B cell (primary cell): ENCODE data around the gene RALY. TPM values are rescaled to one million over a fixed set of nuclear protein-coding genes. Genes with fewer than 3 reads are reported as not detected.

Source experiments
- ATAC-seq: fragments of 200-7000 bp; cut with Tn5 transposase; one replicate; pipeline ENCODE4 v1.10.0; 2021; ENCODE audit warnings: low read depth, mild to moderate bottlenecking, moderate number of reproducible peaks, moderate library complexity
- CTCF ChIA-PET: fragments of 350-600 bp; sonication (Branson Sonifier 250); formaldehyde crosslinking; loops from one replicate; lab custom pipeline; 2021; ENCODE audit warnings: antibody characterized with exemption, inconsistent platforms; lab: Charles Lee
- POLR2A ChIA-PET: fragments of 350-600 bp; sonication (Branson Sonifier 250); formaldehyde crosslinking; loops from one replicate; lab custom pipeline; 2021; ENCODE audit warnings: antibody characterized with exemption; lab: Charles Lee
- DNase-seq: peaks from one replicate; pipeline ENCODE4 v3.0.0; 2013
- H2AFZ ChIP-seq: 2 replicates; pipeline ENCODE4 v1.6.1; 2012; ENCODE audit warnings: mild to moderate bottlenecking, low read depth, low read length; ENCODE audit not compliant: insufficient read depth, poor library complexity, severe bottlenecking
- H3K27ac ChIP-seq, 2 donors: 1 replicate in 1 of 2; 2 replicates in 1 of 2; pipeline ENCODE4 v1.5.1; 2012 to 2013; ENCODE audit warnings: low read length in 2 of 2, mild to moderate bottlenecking in 2 of 2, moderate library complexity in 1 of 2
- H3K27me3 ChIP-seq, 4 experiments: fragments of 200-600 bp in 1 of 4; sonication (generic) in 1 of 4; replicated peaks in 1 of 4; 1 replicate in 2 of 4; 2 replicates in 2 of 4; pipeline versions ENCODE4 v1.6.1 to v1.7.0; 2013 to 2016; ENCODE audit warnings: low read length in 3 of 4, mild to moderate bottlenecking in 2 of 4, mixed read lengths in 1 of 4, moderate library complexity in 1 of 4; ENCODE audit not compliant: insufficient read depth in 4 of 4, control insufficient read depth in 3 of 4; ENCODE audit errors: control extremely low read depth in 1 of 4
- H3K36me3 ChIP-seq, 2 experiments: replicated peaks in 1 of 2; 1 replicate in 1 of 2; 2 replicates in 1 of 2; pipeline versions ENCODE4 v1.6.1 to v1.7.1; 2013; ENCODE audit warnings: low read length in 1 of 2; ENCODE audit not compliant: insufficient read depth in 2 of 2, control insufficient read depth in 1 of 2; ENCODE audit errors: control extremely low read depth in 1 of 2, extremely low read depth in 1 of 2
- H3K4me1 ChIP-seq, 2 donors: fragments of 200-600 bp in 1 of 2; sonication (generic) in 1 of 2; 1 replicate in 1 of 2; 2 replicates in 1 of 2; pipeline versions ENCODE4 v1.5.1 to v1.6.1; 2013 to 2017; ENCODE audit warnings: low read length in 2 of 2; ENCODE audit not compliant: control insufficient read depth in 2 of 2, insufficient read depth in 2 of 2
- H3K4me2 ChIP-seq: replicated peaks from 2 replicates; pipeline ENCODE3; 2012; ENCODE audit warnings: mild to moderate bottlenecking, low read depth, low read length; ENCODE audit not compliant: poor library complexity, severe bottlenecking
- H3K4me3 ChIP-seq, 5 experiments: fragments of 200-600 bp in 1 of 5; sonication (generic) in 1 of 5; 1 replicate in 3 of 5; 2 replicates in 2 of 5; pipeline versions ENCODE4 v1.5.1 to v1.7.0; 2011 to 2016; ENCODE audit warnings: low read length in 4 of 5, mild to moderate bottlenecking in 4 of 5, low read depth in 2 of 5, control low read depth in 1 of 5, moderate library complexity in 1 of 5; ENCODE audit not compliant: insufficient read depth in 1 of 5; ENCODE audit errors: control extremely low read depth in 1 of 5, extremely low read depth in 1 of 5
- H3K79me2 ChIP-seq: fragments of 200-600 bp; sonication (generic); one replicate; pipeline ENCODE4 v1.6.0; 2016; ENCODE audit warnings: low read length; ENCODE audit not compliant: control insufficient read depth, insufficient read depth
- H3K9ac ChIP-seq: fragments of 200-600 bp; sonication (generic); 2 replicates; pipeline ENCODE4 v1.6.1; 2017; ENCODE audit warnings: mild to moderate bottlenecking, low read length, moderate library complexity
- H3K9me3 ChIP-seq, 3 donors: one replicate each; pipeline versions ENCODE4 v1.6.1 to v1.7.1; 2013; ENCODE audit warnings: low read length in 2 of 3; ENCODE audit not compliant: control insufficient read depth in 2 of 3, insufficient read depth in 1 of 3; ENCODE audit errors: control extremely low read depth in 1 of 3
- H4K20me1 ChIP-seq: 2 replicates; pipeline ENCODE4 v1.6.0; 2012; ENCODE audit warnings: mild to moderate bottlenecking, low read length; ENCODE audit not compliant: insufficient read depth, control insufficient read depth, poor library complexity, severe bottlenecking
- H3K27ac Mint-ChIP-seq: one replicate; pipeline ENCODE4 v1.8.0; 2021; ENCODE audit warnings: mixed read lengths
- H3K27me3 Mint-ChIP-seq: one replicate; pipeline ENCODE4 v1.8.0; 2021; ENCODE audit warnings: mixed read lengths
- H3K4me1 Mint-ChIP-seq: one replicate; pipeline ENCODE4 v1.8.0; 2021; ENCODE audit warnings: mixed read lengths
- H3K4me3 Mint-ChIP-seq: one replicate; pipeline ENCODE4 v1.8.0; 2021; ENCODE audit warnings: mixed read lengths
- H3K9me3 Mint-ChIP-seq: one replicate; pipeline ENCODE4 v1.8.0; 2022; ENCODE audit warnings: mixed read lengths; ENCODE audit not compliant: insufficient read depth
- EZH2 ChIP-seq: IDR thresholded peaks from 2 replicates; pipeline ENCODE4 v1.6.1; 2012; ENCODE audit warnings: borderline replicate concordance, low read depth, mild to moderate bottlenecking, moderate library complexity, low read length; ENCODE audit not compliant: insufficient read depth, poor library complexity, severe bottlenecking
- WGBS: methylation state at CpG from one replicate; pipeline ENCODE4 v1.1.5; 2013; ENCODE audit warnings: missing lambda C conversion rate; ENCODE audit not compliant: insufficient coverage; 5-methylcytosine and 5-hydroxymethylcytosine counted together
- intact Hi-C: fragments of 100-400 bp; cut with micrococcal nuclease; formaldehyde crosslinking; loops from one replicate; pipeline ENCODE4 v1.10.0; 2022
- polyA plus RNA-seq: library from polyadenylated mRNA; depleted of rRNA; stranded (reverse); fragments of >200 nt; gene quantifications from 2 replicates; pipeline ENCODE4 v1.2.3, GENCODE V29; 2012
- total RNA-seq, 2 donors: library from RNA; stranded (reverse); fragments of 120-200 nt in 1 of 2; gene quantifications; 1 replicate in 1 of 2; 2 replicates in 1 of 2; pipeline versions ENCODE4 v1.2.3 to v1.2.4, GENCODE V29; 2013 to 2022
- TF ChIP-seq, protein P1 (sequence below): fragments of 200-600 bp; IDR thresholded peaks from one replicate; pipeline ENCODE4 v1.8.0; 2022; ENCODE audit warnings: antibody characterized with exemption, mild to moderate bottlenecking

RALY gene
- total and polyA plus RNA-seq, 2 donors (not counting 1 experiment from before 2014, with no cell fraction given) = 89.8 to 94.4 TPM

DNA sequence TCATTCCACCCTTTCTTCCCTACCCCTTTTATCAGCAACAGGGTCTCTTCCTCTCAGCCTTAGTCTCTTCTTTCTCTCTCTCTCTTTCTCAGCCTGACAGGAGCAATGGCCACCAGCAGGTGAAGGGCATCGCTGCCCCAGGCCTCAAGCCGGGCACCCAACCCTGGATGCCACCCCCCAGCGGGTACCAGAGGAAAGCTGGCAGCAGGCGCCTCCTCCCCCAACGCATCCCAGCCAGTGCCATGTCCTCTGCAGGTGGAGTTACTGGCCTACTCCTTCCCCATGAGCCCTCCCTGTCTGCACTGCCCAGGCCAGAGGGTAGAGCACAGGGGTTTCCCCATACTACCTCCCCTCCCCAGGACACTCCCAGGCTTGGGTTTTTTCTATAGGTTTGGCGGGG, 86.1 kb downstream of the RALY start:
- Histone ChIP-seq H3K36me3 (peaks cover 2 to 88% of the 10 kb centered on the region in 2 experiments), H3K27me3 (no peaks in the 10 kb centered on the region), H3K27ac (no peak overlapping the region), H3K79me2 (peaks cover 12% of the 10 kb centered on the region), H3K4me1 (peaks cover 3 to 5% of the 10 kb centered on the region in 2 donors), H4K20me1 (peaks cover 54% of the 10 kb centered on the region), H3K4me3 (no peak overlapping the region), H2AFZ (no peak overlapping the region), H3K4me2 (no peak overlapping the region), H3K9ac (no peak overlapping the region), H3K9me3 (no peaks in the 10 kb centered on the region)
- CTCF ChIA-PET = interaction anchor here (1.7 kb wide), 1 partner anchor 10 kb away, joined by 5 read pairs; no protein-coding TSS in a partner anchor
- ATAC-seq = no peak
- POLR2A ChIA-PET = no interaction called here
- WGBS = 98% methylated on average over 6 of the region's 6 CpGs
- DNase-seq = no peak
- H3K4me3 Mint-ChIP-seq = no peak overlapping the region
- no peaks in the 10 kb centered on the region for H3K27me3 Mint-ChIP-seq
- H3K9me3 Mint-ChIP-seq = no peaks in the 10 kb centered on the region
- H3K4me1 Mint-ChIP-seq = peaks cover 14% of the 10 kb centered on the region
- TF ChIP-seq EZH2 = no peak
- TF ChIP-seq, protein P1, sequence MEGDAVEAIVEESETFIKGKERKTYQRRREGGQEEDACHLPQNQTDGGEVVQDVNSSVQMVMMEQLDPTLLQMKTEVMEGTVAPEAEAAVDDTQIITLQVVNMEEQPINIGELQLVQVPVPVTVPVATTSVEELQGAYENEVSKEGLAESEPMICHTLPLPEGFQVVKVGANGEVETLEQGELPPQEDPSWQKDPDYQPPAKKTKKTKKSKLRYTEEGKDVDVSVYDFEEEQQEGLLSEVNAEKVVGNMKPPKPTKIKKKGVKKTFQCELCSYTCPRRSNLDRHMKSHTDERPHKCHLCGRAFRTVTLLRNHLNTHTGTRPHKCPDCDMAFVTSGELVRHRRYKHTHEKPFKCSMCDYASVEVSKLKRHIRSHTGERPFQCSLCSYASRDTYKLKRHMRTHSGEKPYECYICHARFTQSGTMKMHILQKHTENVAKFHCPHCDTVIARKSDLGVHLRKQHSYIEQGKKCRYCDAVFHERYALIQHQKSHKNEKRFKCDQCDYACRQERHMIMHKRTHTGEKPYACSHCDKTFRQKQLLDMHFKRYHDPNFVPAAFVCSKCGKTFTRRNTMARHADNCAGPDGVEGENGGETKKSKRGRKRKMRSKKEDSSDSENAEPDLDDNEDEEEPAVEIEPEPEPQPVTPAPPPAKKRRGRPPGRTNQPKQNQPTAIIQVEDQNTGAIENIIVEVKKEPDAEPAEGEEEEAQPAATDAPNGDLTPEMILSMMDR = no peak
- no peak overlapping the region for H3K27ac Mint-ChIP-seq
- intact Hi-C loops = no loop called here

- DNase-seq (no peak), ATAC-seq (no peak)
- Mint-ChIP-seq H3K4me3 (no peak overlapping the region), H3K9me3 (no peaks in the 10 kb centered on the region), H3K27ac (peak overlapping the region; percentile 26), H3K27me3 (no peaks in the 10 kb centered on the region), H3K4me1 (peaks cover 14% of the 10 kb centered on the region)
- peaks cover 3 to 5% of the 10 kb centered on the region in 2 donors for H3K4me1 ChIP-seq
- 93% methylated on average over 5 of the region's 8 CpGs for WGBS
- H3K4me2 ChIP-seq = no peak overlapping the region
- no peaks in the 10 kb centered on the region for H3K9me3 ChIP-seq
- H3K9ac ChIP-seq = no peak overlapping the region
- CTCF ChIA-PET = interaction anchor here (0.6 to 2.1 kb wide), 6 partner anchors 10 to 219 kb away, joined by 3 to 9 read pairs (median 4); no protein-coding TSS in a partner anchor
- TF ChIP-seq, protein P1 = no peak
- no peak for TF ChIP-seq EZH2
- H3K79me2 ChIP-seq = peaks cover 4% of the 10 kb centered on the region
- intact Hi-C loops = no loop called here
- POLR2A ChIA-PET = interaction anchor here (0.6 kb wide), 1 partner anchor 9 kb away, joined by 3 read pairs; no protein-coding TSS in a partner anchor
- H3K4me3 ChIP-seq = no peak overlapping the region
- H2AFZ ChIP-seq = no peak overlapping the region
- H3K27me3 ChIP-seq = no peaks in the 10 kb centered on the region
- peaks cover 38% of the 10 kb centered on the region for H4K20me1 ChIP-seq
- peak overlapping the region in 1 of 2 donors; percentile 5 for H3K27ac ChIP-seq
- peaks cover 2 to 76% of the 10 kb centered on the region in 2 experiments for H3K36me3 ChIP-seq
These were observed 88.6 kb downstream of the RALY start for GRCh38 chr20:34082232-34082887.
